ENCODE measurements around the gene DPY19L1. TPM values are rescaled to one million over a fixed set of nuclear protein-coding genes. Genes with fewer than 3 reads are reported as not detected.
"Not testable (repeated sequence)": the region's sequence is repeated elsewhere in the genome, so short reads cannot be mapped to it uniquely, and the experiment has no call there.

DPY19L1 gene
- total RNA-seq (72.8 TPM), polyA plus RNA-seq (19.4 TPM)

GRCh38 chr7:35037211-35037525 lies at the start of gene DPY19L1:
TSS of gene DPY19L1 (minus strand) at chr7:35037485. CDS start at chr7:35037394, 91 bp downstream.
- Histone ChIP-seq H3K4me1 (ENCODE audit: insufficient read depth) (no peaks in the 10 kb centered on the region), H3K27ac (ENCODE audit: low read depth) (peak within 1 kb of the TSS; percentile 92), H3K4me3 (ENCODE audit: low read depth, low read length) (peak within 1 kb of the TSS; percentile 99), H3K36me3 (ENCODE audit: insufficient read depth) (no peaks in the 10 kb centered on the region)
- WGBS = under 1% methylated on average over 48 of the region's 48 CpGs
- no peak for DNase-seq (ENCODE audit: extremely low spot score)

DNA sequence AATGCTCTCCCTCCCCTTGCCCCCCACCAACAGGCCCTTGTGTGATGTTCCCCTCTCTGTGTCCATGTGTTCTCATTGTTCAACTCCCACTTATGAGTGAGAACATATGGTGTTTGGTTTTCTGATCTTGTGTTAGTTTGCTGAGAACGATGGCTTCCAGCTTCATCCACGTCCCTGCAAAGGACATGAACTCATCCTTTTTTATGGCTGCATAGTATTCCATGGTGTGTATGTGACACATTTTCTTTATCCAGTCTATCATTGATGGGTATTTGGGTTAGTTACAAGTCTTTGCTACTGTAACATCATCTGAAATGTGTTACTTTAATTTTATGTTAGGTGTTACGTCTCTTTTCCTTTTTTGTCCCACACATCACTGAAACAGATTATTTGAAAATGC lies 42.2 kb upstream of the DPY19L1 start:
- not testable (repeated sequence) for H3K27ac ChIP-seq (ENCODE audit: low read depth); DNase-seq (ENCODE audit: extremely low spot score); H3K4me3 ChIP-seq (ENCODE audit: low read depth, low read length); H3K4me1 ChIP-seq (ENCODE audit: insufficient read depth); H3K36me3 ChIP-seq (ENCODE audit: insufficient read depth)
- 72% methylated on average over 3 of the region's 3 CpGs for WGBS

DNA sequence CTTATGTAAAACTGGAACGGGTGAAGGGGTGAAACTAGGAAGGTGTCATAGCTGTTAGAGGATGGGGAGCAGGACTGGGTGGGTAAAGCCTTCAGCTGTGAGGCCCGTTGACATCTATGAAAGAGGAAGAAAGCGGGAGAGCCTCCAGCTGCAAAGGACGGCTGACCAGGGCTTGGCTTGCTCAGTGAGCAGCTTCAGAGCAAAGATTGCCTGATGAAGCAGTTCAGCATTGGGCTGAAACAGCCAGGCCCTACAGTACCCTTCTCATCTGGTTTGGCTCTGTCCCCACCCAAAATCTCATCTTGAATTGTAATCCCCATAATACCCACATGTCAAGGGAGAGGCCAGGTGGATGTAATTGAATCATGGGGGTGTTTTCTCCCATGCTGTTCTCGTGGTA lies 36.7 kb upstream of the DPY19L1 start:
- not testable (repeated sequence) for H3K4me3 ChIP-seq (ENCODE audit: low read depth, low read length); DNase-seq (ENCODE audit: extremely low spot score); H3K4me1 ChIP-seq (ENCODE audit: insufficient read depth); H3K36me3 ChIP-seq (ENCODE audit: insufficient read depth); H3K27ac ChIP-seq (ENCODE audit: low read depth)
- 58% methylated on average over 5 of the region's 5 CpGs for WGBS

GRCh38 chr7:35072950-35073827 lies 35.9 kb upstream of the DPY19L1 start:
- not testable (repeated sequence) for H3K4me1 ChIP-seq (ENCODE audit: insufficient read depth); H3K36me3 ChIP-seq (ENCODE audit: insufficient read depth); H3K27ac ChIP-seq (ENCODE audit: low read depth); DNase-seq (ENCODE audit: extremely low spot score); H3K4me3 ChIP-seq (ENCODE audit: low read depth, low read length)
- WGBS = 35% methylated on average over 14 of the region's 14 CpGs

GRCh38 chr7:35069084-35069483 lies 31.8 kb upstream of the DPY19L1 start:
- H3K36me3 ChIP-seq (ENCODE audit: insufficient read depth); H3K4me3 ChIP-seq (ENCODE audit: low read depth, low read length); DNase-seq (ENCODE audit: extremely low spot score); H3K27ac ChIP-seq (ENCODE audit: low read depth); H3K4me1 ChIP-seq (ENCODE audit: insufficient read depth): not testable (repeated sequence)
- WGBS = 92% methylated on average over 1 of the region's 1 CpG

GRCh38 chr7:35065382-35065781 lies 28.1 kb upstream of the DPY19L1 start:
- not testable (repeated sequence) for H3K27ac ChIP-seq (ENCODE audit: low read depth); H3K4me3 ChIP-seq (ENCODE audit: low read depth, low read length); H3K4me1 ChIP-seq (ENCODE audit: insufficient read depth); H3K36me3 ChIP-seq (ENCODE audit: insufficient read depth); DNase-seq (ENCODE audit: extremely low spot score)
- WGBS = 47% methylated on average over 2 of the region's 2 CpGs

DNA sequence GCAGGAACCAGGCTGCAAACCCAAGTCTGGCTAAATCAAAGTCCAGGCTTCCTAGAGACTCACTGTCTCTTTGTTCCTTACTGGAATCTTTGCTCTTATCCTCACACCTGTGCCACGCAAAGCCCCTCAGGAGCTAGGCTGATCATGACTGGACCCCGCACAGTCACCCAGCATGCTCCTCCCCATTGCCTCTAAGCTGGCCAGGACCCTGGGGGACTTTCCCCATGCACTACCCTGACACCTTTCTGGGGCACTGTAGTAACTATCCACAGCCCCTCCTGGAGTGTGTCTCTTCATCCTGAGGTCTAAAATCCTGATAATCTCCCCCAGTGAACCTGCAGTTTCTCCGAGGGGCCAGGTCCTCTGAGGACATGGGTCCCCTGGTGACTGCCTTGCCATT lies 21.3 kb upstream of the DPY19L1 start:
- WGBS = 92% methylated on average over 3 of the region's 3 CpGs
- DNase-seq (ENCODE audit: extremely low spot score); H3K4me1 ChIP-seq (ENCODE audit: insufficient read depth): not testable (repeated sequence)

GRCh38 chr7:35057505-35058451 lies 20.5 kb upstream of the DPY19L1 start:
- not testable (repeated sequence) for H3K27ac ChIP-seq (ENCODE audit: low read depth); DNase-seq (ENCODE audit: extremely low spot score); H3K36me3 ChIP-seq (ENCODE audit: insufficient read depth); H3K4me1 ChIP-seq (ENCODE audit: insufficient read depth); H3K4me3 ChIP-seq (ENCODE audit: low read depth, low read length)
- WGBS = 88% methylated on average over 11 of the region's 11 CpGs

More for the DNA sequence above, 21.3 kb upstream of the DPY19L1 start:
- not testable (repeated sequence) for H3K4me3 ChIP-seq (ENCODE audit: low read depth, low read length); H3K27ac ChIP-seq (ENCODE audit: low read depth); H3K36me3 ChIP-seq (ENCODE audit: insufficient read depth)

- not testable (repeated sequence) for H3K4me1 ChIP-seq (ENCODE audit: insufficient read depth); H3K36me3 ChIP-seq (ENCODE audit: insufficient read depth); DNase-seq (ENCODE audit: extremely low spot score); H3K27ac ChIP-seq (ENCODE audit: low read depth); H3K4me3 ChIP-seq (ENCODE audit: low read depth, low read length)
- 88% methylated on average over 2 of the region's 2 CpGs for WGBS
Observed at GRCh38 chr7:35055733-35056132, 18.4 kb upstream of the DPY19L1 start.

GRCh38 chr7:35053488-35054175 lies 16.3 kb upstream of the DPY19L1 start:
- not testable (repeated sequence) for H3K4me3 ChIP-seq (ENCODE audit: low read depth, low read length); H3K36me3 ChIP-seq (ENCODE audit: insufficient read depth); H3K27ac ChIP-seq (ENCODE audit: low read depth); H3K4me1 ChIP-seq (ENCODE audit: insufficient read depth); DNase-seq (ENCODE audit: extremely low spot score)
- 49% methylated on average over 4 of the region's 4 CpGs for WGBS

DNA sequence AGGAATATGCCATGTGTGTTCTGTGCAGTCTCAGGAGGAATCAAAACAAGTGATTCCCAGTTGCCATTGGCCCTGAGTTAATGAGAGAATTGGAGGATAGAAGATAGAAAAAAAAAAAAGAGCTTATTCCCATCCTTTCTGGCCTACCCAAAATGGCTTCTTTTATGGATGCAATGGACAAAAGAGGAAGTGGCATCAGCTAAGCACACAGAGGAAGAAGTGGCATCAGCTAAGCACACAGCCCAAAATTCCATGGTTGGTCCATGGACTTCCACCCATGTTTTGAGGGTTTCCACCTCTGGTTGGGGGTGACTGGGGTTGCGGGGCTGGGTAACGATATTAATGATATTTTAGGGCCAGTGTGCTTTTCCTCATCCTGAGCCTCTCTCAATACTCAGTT lies 11.1 kb upstream of the DPY19L1 start:
- not testable (repeated sequence) for H3K4me1 ChIP-seq (ENCODE audit: insufficient read depth); DNase-seq (ENCODE audit: extremely low spot score); H3K27ac ChIP-seq (ENCODE audit: low read depth); H3K36me3 ChIP-seq (ENCODE audit: insufficient read depth); H3K4me3 ChIP-seq (ENCODE audit: low read depth, low read length)
- WGBS = 98% methylated on average over 2 of the region's 2 CpGs

DNA sequence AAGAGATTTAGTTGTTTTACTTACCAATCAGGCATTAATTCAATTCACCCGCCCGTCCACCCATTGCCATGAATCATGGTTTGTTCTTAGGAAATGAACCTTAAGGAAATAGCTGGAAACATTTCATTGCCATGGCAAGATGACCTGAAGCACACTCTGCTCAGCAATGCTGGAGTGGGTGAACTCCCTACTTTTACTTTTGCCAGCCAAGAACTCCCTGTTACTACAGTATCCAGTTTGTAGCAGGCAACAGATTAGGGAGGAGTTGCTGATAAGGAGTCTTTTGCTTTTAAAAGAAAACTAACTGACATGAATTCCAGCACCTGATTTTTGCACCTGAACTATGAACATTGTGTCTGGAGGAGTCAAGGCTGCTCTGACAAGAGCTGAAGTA lies 10.6 kb upstream of the DPY19L1 start:
- H3K4me3 ChIP-seq (ENCODE audit: low read depth, low read length); H3K36me3 ChIP-seq (ENCODE audit: insufficient read depth); H3K27ac ChIP-seq (ENCODE audit: low read depth); H3K4me1 ChIP-seq (ENCODE audit: insufficient read depth); DNase-seq (ENCODE audit: extremely low spot score): not testable (repeated sequence)
- 66% methylated on average over 2 of the region's 2 CpGs for WGBS

DNA sequence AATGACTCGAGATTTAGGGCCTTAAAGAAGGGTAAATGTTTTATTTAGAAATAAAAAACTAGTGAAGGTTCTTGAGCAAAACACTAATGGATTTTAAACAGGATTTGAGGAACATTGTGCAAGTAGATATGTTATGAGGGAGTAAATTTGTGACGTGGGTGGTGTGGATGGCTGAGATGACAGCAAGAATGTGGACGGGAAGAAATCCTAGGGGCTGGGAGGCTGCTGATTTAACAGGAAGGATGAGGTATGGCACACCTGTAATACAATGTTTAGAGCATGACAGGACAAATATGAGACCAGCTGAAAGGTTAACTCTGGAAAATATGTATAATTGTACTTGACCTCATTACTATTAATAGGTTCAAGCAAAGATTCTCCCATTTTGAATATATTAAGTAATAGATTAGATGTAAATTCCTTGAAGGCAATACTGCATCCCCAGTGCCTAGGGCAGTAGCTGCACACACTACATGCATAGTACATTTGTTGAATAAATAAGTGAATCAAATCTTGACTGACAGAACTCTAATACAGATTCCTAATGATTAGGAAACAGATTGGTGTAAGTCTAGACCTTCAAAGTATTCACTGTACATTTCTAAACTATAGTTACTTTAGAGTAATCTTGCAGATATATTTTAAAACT lies 10.1 kb upstream of the DPY19L1 start:
- H3K27ac ChIP-seq (ENCODE audit: low read depth); H3K4me3 ChIP-seq (ENCODE audit: low read depth, low read length); H3K36me3 ChIP-seq (ENCODE audit: insufficient read depth); DNase-seq (ENCODE audit: extremely low spot score); H3K4me1 ChIP-seq (ENCODE audit: insufficient read depth): not testable (repeated sequence)
- 75% methylated on average over 3 of the region's 3 CpGs for WGBS
